A549 (cell line): ENCODE results near the gene JAKMIP2.

Experiments used
- BHLHE40 ChIP-seq: IDR thresholded peaks from 2 replicates; pipeline ENCODE4 v1.6.1; 2012; ENCODE audit warnings: low read depth, low read length, inconsistent platforms
- CHD2 ChIP-seq: fragments of 150-350 bp; IDR thresholded peaks from 2 replicates; pipeline ENCODE4 v1.6.1; 2014; ENCODE audit warnings: low read length; ENCODE audit not compliant: partially characterized antibody
- CTCF ChIP-seq: fragments of >200 bp; sonication (Bioruptor Twin); formaldehyde crosslinking; IDR thresholded peaks from 3 replicates; pipeline ENCODE4 v1.5.1; 2016
- MAFK ChIP-seq: fragments of 450-650 bp; IDR thresholded peaks from 2 replicates; pipeline ENCODE4 v1.6.1; 2014; ENCODE audit not compliant: partially characterized antibody
- NR3C1 ChIP-seq: fragments of >200 bp; sonication (Bioruptor Twin); formaldehyde crosslinking; IDR thresholded peaks from 3 replicates; pipeline ENCODE4 v1.6.1; 2017
- POLR2A ChIP-seq: IDR thresholded peaks from 2 replicates; pipeline ENCODE4 v1.6.1; 2012; ENCODE audit warnings: mild to moderate bottlenecking, low read length
- RAD21 ChIP-seq, 2 experiments: fragments of >200 bp in 1 of 2; sonication (Bioruptor Twin) in 1 of 2; formaldehyde crosslinking in 1 of 2; IDR thresholded peaks in 1 of 2; conservative IDR thresholded peaks in 1 of 2; 2 replicates in 1 of 2; 3 replicates in 1 of 2; pipeline ENCODE4 v1.6.1; 2012 to 2018; ENCODE audit warnings: inconsistent platforms in 1 of 2
- RCOR1 ChIP-seq: fragments of 150-350 bp; IDR thresholded peaks from 2 replicates; pipeline ENCODE4 v1.6.1; 2014; ENCODE audit warnings: antibody characterized with exemption, low read length, low read depth
- SREBF2 ChIP-seq: fragments of 450-650 bp; IDR thresholded peaks from 2 replicates; pipeline ENCODE4 v1.6.1; 2014; ENCODE audit warnings: mild to moderate bottlenecking, moderate library complexity

GRCh38 chr5:147673791-147674190, 108.7 kb downstream of the JAKMIP2 start:
- TF ChIP-seq POLR2A (no peak), CTCF (no peak), NR3C1 (no peak), CHD2 (no peak), SREBF2 (no peak), RCOR1 (no peak), BHLHE40 (no peak), MAFK (no peak), RAD21 (conservative IDR thresholded peaks at IDR 0.05 in 1 of 2, IDR thresholded peaks at IDR 0.05 in 1 of 2) (no peak)
